BJ (cell line): Measurements from ENCODE around the gene SECISBP2L. TPM values are rescaled to one million over a fixed set of nuclear protein-coding genes. Genes with fewer than 3 reads are reported as not detected.

Experiments
- polyA plus RNA-seq: library from polyadenylated mRNA; depleted of rRNA; stranded (reverse); fragments of >200 nt; gene quantifications from 2 replicates; pipeline ENCODE4 v1.2.3, GENCODE V29; 2011; rRNA removed
- small RNA-seq: library from RNA; depleted of rRNA; stranded (forward); fragments of <200 nt; gene quantifications from one replicate; pipeline ENCODE3, GENCODE V24; 2012; ENCODE audit warnings: low replicate concordance, low read depth; ENCODE audit not compliant: insufficient read length

Gene SECISBP2L
- polyA plus RNA-seq, 1 experiment, result 23.8 TPM

Small RNAs within 50 kb of the gene (small RNA-seq; reads per million reads assigned to genes)
- not detected for gene RF00019

Other genes with a start within 250 kb of the SECISBP2L start
- 0.77 and 1.4 TPM in 2 replicates for gene CEP152, start 235.4 kb downstream of the SECISBP2L start, polyA plus RNA-seq
- 165 and 238 TPM in 2 replicates for gene EID1, start 168.3 kb downstream of the SECISBP2L start, polyA plus RNA-seq
- gene SHC4, start 82.5 kb downstream of the SECISBP2L start, polyA plus RNA-seq, result 0.74 and 0.86 TPM in 2 replicates
- 26.3 and 71.0 TPM in 2 replicates for gene COPS2, start 109.2 kb upstream of the SECISBP2L start, polyA plus RNA-seq
- 19.4 and 22.5 TPM in 2 replicates for gene GALK2, start 123.8 kb upstream of the SECISBP2L start, polyA plus RNA-seq